ENCODE results near the gene RTL10.

RTL10 gene

GRCh38 chr22:19821523-19822300 lies 33.0 kb downstream of the RTL10 start:
- no peak for DNase-seq

DNA sequence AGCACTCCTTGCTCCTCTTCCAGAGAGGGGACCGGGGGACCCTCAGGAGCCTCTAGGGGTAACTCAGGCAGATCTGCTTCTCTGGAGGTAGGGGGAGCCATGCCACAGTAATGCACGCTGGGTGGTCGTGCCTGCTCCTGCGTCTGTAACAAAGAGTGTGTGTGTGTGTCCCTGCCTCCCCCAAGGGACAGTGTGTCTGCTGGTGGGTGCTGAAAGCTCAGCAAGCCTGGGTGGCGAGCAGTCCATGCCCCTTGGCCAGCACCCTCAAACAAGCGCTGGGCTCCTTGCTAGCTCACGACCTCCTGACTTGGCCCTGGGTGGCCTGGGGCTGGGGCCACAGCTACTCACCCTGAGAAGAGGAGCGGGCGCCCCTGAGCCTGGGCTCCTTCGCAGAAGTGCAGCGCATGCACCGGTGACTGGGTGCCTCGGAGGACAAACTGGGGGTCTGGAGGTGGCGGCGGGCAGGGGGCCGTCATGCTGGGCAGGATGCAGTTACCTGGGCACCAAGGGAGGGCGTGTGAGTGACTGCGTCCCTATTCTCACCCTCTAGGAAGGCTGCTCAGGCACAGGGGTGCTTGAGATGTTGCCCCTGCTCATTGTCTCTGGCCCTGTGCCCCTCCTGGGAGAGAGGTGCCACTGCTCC lies 33.7 kb downstream of the RTL10 start:
- DNase-seq = no peak

DNA sequence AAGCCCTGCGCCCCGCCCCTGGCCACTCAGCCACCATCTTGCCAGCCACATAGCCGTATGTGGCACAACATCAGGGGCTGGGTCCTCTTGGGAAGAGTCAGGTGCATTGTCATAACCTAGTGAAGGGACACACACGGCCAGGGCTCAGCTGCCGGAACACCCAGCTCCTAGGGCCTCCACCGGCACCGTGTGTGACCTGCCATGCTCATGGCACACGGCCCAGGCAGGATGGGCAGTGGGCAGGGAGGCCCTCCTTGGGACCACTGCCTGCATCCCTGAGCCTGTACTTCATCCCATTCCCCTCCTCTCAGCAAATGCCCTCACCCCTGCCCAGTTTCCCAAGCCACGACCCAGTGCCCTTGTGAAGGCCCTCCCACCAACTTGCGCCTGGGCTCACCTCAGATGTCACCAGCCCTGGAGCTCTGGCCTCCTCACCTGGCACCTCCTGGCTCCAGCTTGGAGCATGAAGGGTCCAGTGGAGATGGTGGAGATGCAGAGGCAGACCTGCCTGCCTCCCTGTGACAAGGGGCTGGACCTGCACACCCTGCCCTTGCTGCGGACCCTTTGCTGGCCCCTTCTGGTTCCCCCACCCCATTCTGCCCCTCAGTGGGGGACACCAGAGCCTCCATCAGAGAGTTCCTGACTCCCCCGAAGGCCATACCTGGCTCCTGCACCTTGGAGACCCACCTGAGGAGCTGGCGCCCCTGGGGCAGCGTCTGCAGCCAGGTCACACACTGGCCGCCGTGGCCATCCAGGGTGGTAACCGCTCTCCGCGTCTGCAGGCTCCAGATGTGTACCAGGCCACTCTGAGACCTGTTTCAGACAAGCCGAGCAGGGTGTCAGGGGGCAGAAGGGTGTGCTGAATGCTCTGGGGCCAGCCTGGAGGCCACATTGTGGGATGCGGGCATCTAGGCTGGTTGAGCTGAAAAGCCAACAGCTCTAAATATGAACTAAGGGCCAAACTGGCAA lies 34.5 kb downstream of the RTL10 start:
- DNase-seq = no peak

DNA sequence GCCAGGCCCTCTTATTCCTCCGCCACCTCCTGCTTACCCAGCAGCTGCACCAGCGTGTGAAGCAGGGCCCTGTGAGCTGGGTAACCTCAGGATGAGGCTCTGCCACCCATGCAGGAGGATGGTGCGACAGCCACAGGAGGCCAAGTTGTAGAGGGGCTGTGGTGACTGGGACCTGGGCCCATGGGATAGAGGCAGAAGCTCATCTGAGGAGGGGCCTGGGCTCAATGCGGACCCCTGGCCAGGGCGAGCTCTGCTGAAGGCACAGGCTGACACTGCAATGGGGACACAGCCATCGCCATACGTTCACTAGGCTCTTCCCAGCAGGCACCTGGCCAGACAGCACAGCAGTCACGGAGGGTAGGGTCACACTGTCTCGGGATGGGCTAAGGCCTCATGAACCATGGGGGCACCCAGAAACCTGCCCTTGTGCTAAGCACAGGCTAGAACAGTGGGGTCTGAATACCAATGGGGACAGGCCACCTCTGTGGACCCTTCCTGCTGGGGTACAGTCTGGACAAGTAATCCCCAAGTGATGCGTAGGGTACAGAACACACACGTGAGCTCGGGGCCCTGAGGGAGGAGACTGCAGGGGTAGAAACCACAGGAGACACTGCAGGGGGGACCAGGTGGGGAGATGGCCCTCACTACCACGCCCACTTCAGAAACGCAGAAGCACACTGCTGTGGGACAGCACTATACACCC lies 35.3 kb downstream of the RTL10 start:
- DNase-seq = no peak

DNA sequence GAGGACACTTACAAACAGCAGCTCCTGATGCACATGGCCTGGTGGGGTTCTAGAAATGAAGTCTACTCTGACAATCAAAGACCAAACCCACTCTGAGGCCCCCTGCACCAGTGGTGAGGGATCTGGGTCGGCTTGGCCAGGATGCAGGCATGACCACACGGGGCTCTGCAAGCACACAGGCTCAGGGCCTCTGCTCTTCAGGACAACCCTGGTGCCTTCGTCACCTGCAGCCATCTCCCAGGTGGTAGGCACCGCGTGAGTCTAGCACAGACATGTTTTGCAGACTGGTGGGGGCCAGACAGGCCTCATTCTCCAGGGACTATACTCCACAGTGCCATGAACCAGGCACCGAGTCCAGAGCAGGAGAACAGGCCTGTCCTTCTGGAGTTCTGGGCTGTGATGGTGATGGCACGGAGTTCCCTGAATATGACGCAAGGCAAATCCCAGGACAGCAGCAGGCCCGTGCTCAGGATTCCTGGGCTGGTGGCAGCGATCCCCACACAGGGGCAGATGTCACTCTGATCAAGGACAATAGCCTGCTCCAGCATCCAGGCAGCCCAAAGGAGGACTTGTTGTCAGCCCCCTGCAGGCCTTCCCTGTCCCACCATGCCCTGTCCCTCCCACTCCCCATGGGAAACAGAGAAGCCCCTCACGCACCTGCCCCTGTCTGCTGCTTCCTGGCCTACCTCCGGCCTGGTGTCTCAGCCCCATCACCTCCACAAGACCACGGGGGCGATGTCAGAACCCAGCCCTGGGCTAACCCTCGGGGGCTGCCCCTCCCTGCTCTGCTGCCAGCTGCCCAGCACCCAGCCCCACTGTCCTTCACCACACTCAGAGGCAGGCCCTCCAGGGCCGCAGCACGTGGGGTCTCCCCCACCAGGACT lies 36.1 kb downstream of the RTL10 start:
- DNase-seq = no peak

DNA sequence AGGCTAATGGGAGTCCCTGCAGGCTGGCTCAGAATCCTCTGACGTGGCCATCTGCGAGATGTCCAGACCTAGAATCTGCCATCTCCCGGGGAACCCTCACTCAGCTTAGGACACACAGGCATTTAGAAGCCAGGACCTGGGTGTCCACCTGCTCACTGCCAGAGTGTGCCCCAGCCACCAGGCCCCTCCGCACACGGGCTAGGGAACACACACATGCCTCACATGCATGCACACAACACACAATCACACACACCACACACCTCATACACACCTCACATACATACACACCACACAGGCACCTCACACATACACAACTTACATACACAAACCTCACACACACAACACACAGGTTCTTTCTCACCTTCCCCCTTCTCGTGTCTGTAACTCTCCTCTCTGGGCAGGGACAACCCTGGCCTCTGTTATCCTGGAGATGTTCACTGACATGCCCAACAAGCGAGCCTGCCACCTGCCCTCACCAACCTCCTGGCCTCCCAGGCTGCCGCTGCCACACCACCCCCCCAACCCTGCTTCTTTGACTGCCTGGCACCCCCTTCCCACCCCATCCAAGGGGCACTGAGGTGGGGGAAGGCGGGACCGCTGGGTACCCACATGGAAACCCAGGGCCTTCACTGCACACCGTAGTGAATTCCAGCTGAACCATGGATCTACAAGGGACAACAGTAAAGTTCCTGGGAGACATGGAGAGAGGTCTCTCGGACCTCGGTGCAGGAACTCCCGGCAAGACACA lies 38.1 kb downstream of the RTL10 start:
- no peak for DNase-seq

GRCh38 chr22:19815823-19816290 lies 38.8 kb downstream of the RTL10 start:
- DNase-seq = no peak

DNA sequence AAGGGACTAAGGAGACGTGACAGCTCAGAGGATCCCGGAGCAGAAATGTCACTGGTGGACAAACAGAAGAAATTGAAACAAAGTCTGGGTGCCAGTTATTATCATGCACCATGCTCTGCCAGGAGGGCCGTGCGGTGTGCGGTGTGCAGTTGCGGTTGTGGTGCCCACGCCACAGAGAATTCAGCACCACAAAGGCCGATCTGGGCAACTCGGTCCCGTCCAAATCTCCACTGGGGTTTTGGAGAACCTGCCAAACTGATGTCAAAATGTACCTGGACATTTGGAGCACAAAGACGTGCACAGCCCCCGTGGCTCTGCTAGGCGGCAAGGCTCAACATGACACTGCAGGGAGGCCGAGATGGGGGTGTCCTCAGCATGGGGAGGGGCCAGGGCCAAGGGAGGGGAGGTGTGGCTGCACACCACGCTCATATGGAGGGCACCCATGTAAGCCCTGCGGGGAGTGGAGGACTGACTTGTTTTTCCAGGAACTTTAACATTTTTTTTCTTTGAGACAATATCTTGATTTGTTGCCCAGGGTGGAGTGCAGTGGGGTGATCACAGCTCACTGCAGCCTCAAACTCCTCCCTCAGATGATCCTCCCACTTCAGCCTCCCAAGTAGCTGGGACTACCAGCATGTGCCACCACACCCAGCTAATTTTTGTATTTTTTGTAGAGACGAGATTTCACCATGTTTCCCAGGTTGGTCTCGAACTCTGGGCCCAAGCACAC lies 39.4 kb downstream of the RTL10 start:
- DNase-seq = no peak

GRCh38 chr22:19814428-19814827 lies 40.2 kb downstream of the RTL10 start:
- DNase-seq = no peak

- no peak for DNase-seq
Observed at GRCh38 chr22:19812910-19813309, 41.8 kb downstream of the RTL10 start.

- no peak for DNase-seq
Observed at GRCh38 chr22:19811811-19812771, 42.6 kb downstream of the RTL10 start.

DNA sequence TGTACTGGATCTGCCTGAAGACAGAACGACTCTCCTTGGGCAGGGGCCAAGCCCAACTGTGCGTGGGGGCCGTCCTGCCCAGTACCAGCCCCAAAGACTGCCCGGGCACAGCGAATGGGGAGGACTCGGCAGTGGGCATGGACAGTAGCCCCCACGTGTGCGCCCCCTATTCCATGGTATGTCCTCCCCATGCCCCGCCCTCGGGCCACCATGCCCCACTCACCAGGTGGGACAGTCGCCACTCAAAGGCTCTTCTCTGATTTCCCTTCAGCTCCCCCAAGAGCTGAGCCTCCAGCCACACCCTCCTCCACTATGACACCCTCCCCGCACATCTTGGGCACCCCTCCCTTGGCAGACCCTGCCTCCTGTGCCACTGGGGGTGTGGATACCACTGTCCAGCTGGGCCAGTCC lies 43.5 kb downstream of the RTL10 start:
- DNase-seq = no peak

DNA sequence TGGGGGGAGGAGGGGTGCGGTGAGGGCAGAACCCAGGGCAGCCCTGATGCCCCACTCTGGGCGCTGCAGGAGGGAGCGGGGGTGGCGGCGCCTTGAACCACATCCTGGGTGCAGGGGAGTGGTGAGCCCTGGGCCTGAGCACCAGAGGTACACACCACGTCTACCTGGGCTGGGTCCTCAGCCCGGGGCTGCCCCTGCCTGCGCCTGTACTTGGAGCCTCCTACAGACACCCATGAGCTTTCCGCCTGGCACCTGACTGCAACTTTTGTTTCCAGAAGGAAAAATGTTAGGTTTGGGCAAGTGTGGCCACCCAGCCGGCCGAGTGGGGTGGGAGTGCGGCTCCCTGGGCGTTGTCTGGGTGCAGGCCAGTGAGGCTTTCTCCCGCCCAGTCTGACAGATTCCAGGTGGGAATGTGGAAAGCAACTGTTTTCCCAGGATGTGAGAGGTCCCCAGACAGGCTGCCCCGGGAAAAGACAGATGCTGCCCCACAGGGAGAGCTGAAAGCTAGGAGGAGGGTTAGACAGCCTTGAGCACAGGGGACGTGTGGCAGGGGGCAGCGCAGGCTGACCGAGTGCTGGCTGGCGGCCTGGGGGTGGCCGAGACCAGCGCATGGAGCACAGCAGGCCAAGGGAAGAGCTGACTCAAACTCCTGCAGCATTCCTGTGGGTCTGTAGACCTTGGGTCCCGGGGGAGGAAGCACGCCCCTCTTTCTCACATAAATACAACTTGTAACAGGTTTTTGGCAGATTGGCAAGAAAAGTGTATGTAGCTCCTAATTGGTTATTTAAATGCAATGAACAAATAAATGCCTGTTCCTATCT lies 44.1 kb downstream of the RTL10 start:
- no peak for DNase-seq

GRCh38 chr22:19809741-19810140 lies 44.9 kb downstream of the RTL10 start:
- no peak for DNase-seq

DNA sequence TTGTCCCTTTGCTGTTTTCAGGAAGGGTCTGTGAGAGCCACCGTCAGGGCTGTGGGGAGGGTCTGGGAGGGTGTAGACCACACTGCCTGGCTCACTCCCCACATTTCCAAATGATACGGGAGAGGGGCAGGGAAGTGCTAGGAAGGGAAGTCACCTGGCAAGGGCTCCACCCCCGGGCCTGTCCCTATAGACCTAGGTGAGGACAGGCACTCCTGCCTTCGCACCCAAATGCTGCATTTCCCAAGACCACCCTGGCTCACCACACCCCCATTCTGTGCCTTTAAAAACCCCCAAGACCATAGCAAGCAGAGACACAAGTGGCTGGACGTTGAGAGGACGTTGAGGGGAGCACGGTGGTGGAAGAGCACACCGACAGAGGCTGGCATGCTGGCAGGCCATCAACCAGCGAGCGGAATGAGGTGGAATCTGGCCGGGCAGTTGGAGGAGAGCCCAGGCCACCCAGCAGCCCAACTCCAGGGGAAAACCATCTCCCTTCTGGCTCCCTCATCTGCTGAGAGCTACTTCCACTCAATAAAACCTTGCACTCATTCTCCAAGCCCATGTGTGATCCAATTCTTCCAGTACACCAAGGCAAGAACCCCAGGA lies 45.7 kb downstream of the RTL10 start:
- no peak for DNase-seq

DNA sequence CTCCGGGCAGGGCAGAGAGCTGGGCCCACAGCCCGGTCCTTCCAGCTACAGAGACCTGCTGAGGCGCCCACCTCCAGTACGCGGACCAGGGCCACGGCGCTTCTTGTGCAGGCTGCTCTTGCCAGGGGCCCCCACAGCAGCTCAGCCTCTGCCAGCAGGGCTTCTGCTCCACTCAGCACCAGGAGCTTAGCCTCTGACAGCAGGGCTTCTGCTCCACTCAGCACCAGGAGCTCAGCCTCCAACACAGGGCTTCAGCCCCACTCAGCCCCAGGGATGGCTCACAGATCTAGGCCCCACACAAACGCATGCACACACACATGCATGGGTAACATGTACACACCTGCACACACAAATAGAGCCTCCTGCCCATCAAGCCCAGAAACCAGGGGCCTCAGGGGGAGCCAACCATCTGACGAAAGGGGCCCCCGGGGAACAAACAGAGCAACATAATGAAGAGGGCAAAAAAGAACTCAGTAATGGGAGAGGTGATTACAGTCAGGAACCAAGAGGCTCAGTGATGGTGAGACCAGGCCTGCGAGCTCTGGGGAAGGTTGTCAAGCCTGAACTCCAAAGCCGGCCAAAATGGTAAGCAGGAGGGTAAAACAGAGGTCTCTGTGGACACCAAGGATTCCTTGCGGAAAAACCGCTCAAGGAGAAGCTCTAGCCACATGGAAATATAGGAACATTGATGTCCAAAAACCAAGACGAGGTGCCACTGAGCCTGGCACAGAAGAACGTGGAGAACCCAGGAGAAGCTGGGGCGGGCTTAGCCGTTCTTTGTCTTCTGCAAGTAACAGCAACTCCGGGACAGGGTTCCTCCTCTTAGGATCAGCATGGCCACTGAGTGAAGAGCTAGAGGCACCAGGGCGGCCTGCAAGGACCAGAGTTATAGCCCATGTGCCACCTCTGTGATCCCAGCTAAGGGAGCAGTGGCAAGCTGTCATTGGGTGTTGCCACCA lies 46.5 kb downstream of the RTL10 start:
- DNase-seq = no peak
